H1 (cell line): ENCODE measurements around the gene DDX31. TPM values are rescaled to one million over a fixed set of nuclear protein-coding genes. Genes with fewer than 3 reads are reported as not detected.

Experiments used
- CTCF ChIA-PET: fragments of 300-600 bp; sonication (Branson Sonifier 250); formaldehyde crosslinking; loops from one replicate; lab custom pipeline; 2021; ENCODE audit not compliant: partially characterized antibody; lab: Charles Lee
- POLR2A ChIA-PET: fragments of 300-600 bp; sonication (Branson Sonifier 250); formaldehyde crosslinking; loops from one replicate; lab custom pipeline; 2021; ENCODE audit warnings: inconsistent platforms; ENCODE audit not compliant: partially characterized antibody; lab: Charles Lee
- DNase-seq, 2 experiments: peaks; one replicate each; pipeline versions ENCODE4 v3.0.0 to v3.0.0-alpha.2; 2010 to 2022; ENCODE audit warnings: low spot score in 2 of 2, low read depth in 1 of 2, mixed read lengths in 1 of 2
- FAIRE-seq: peaks from 2 replicates; lab custom pipeline; 2011; peaks lifted over from hg19 to GRCh38; lab: Jason Lieb, UNC
- H2AFZ ChIP-seq: 2 replicates; pipeline ENCODE4 v1.8.1; 2012; ENCODE audit warnings: low read length, inconsistent platforms
- H2AK5ac ChIP-seq: 2 replicates; pipeline ENCODE4 v1.6.1; 2013; ENCODE audit warnings: low read depth, low read length
- H2BK120ac ChIP-seq: replicated peaks from 2 replicates; pipeline ENCODE3; 2013; ENCODE audit warnings: low read depth, low read length, inconsistent platforms
- H2BK12ac ChIP-seq: 2 replicates; pipeline ENCODE4 v1.6.1; 2013; ENCODE audit warnings: low read depth, low read length
- H2BK15ac ChIP-seq: 2 replicates; pipeline ENCODE4 v1.6.1; 2013; ENCODE audit warnings: low read length
- H2BK20ac ChIP-seq: 2 replicates; pipeline ENCODE4 v1.6.1; 2013; ENCODE audit warnings: low read length
- H2BK5ac ChIP-seq: 2 replicates; pipeline ENCODE4 v1.6.1; 2013; ENCODE audit warnings: low read depth, low read length
- H3K14ac ChIP-seq: 2 replicates; pipeline ENCODE4 v1.6.1; 2013; ENCODE audit warnings: inconsistent platforms; ENCODE audit not compliant: insufficient read length
- H3K18ac ChIP-seq: 2 replicates; pipeline ENCODE4 v1.6.1; 2013; ENCODE audit warnings: low read length; ENCODE audit errors: extremely low read depth
- H3K23ac ChIP-seq: 2 replicates; pipeline ENCODE4 v1.6.1; 2013; ENCODE audit warnings: inconsistent platforms; ENCODE audit not compliant: insufficient read length
- H3K23me2 ChIP-seq: 2 replicates; pipeline ENCODE4 v1.6.1; 2013; ENCODE audit warnings: low read depth, low read length
- H3K27ac ChIP-seq: 2 replicates; pipeline ENCODE4 v1.6.1; 2011; ENCODE audit warnings: low read depth, low read length, inconsistent platforms
- H3K27me3 ChIP-seq, 4 experiments: replicated peaks in 1 of 4; 1 replicate in 1 of 4; 2 replicates in 3 of 4; pipeline versions ENCODE4 v1.6.1 to v1.8.1; 2011 to 2013; ENCODE audit warnings: low read length in 3 of 4, mild to moderate bottlenecking in 3 of 4, inconsistent platforms in 2 of 4, mixed read lengths in 2 of 4, moderate library complexity in 1 of 4; ENCODE audit not compliant: control insufficient read depth in 3 of 4, insufficient read depth in 3 of 4; ENCODE audit errors: extremely low read depth in 1 of 4
- H3K36me3 ChIP-seq, 4 experiments: 2 replicates each; pipeline versions ENCODE4 v1.6.1 to v1.8.1; 2011 to 2013; ENCODE audit warnings: mild to moderate bottlenecking in 4 of 4, low read length in 3 of 4, moderate library complexity in 2 of 4, control low read depth in 1 of 4, inconsistent platforms in 1 of 4; ENCODE audit not compliant: insufficient read depth in 4 of 4, control insufficient read depth in 2 of 4
- H3K4ac ChIP-seq: replicated peaks from 2 replicates; pipeline ENCODE3; 2013; ENCODE audit warnings: low read length, low read depth, mixed read lengths, inconsistent platforms; ENCODE audit not compliant: insufficient read length
- H3K4me1 ChIP-seq, 4 experiments: replicated peaks in 1 of 4; 1 replicate in 1 of 4; 2 replicates in 3 of 4; pipeline versions ENCODE4 v1.6.1 to v1.8.1; 2011 to 2013; ENCODE audit warnings: low read length in 3 of 4, inconsistent platforms in 2 of 4, mixed read lengths in 1 of 4; ENCODE audit not compliant: insufficient read depth in 4 of 4, control insufficient read depth in 3 of 4
- H3K4me2 ChIP-seq, 2 experiments: 2 replicates each; pipeline versions ENCODE4 v1.6.1 to v1.8.1; 2011 to 2013; ENCODE audit warnings: low read depth in 2 of 2, low read length in 2 of 2, control low read depth in 1 of 2, inconsistent platforms in 1 of 2, mild to moderate bottlenecking in 1 of 2; ENCODE audit not compliant: insufficient read depth in 1 of 2
- H3K4me3 ChIP-seq, 4 experiments: fragments of 200-600, 300-600 bp in 1 of 4; sonication (generic), shearing (Covaris generic), sonication (Bioruptor Twin) in 1 of 4; 2 replicates each; pipeline versions ENCODE4 v1.5.1 to v1.8.1; 2011 to 2016; ENCODE audit warnings: low read length in 4 of 4, low read depth in 3 of 4, control low read depth in 2 of 4, inconsistent platforms in 2 of 4, mild to moderate bottlenecking in 2 of 4, mixed read lengths in 1 of 4, moderate library complexity in 1 of 4; ENCODE audit not compliant: insufficient read depth in 2 of 4; ENCODE audit errors: extremely low read depth in 1 of 4
- H3K56ac ChIP-seq: replicated peaks from 2 replicates; pipeline ENCODE3; 2013; ENCODE audit warnings: low read depth, mild to moderate bottlenecking, mixed read lengths, low read length, inconsistent platforms; ENCODE audit not compliant: insufficient read length
- H3K79me1 ChIP-seq: 2 replicates; pipeline ENCODE4 v1.6.1; 2013; ENCODE audit warnings: low read depth, low read length, control low read depth
- H3K79me2 ChIP-seq, 2 experiments: 2 replicates each; pipeline versions ENCODE4 v1.6.1 to v1.8.1; 2012 to 2013; ENCODE audit warnings: low read length in 2 of 2, mild to moderate bottlenecking in 2 of 2, inconsistent platforms in 1 of 2; ENCODE audit not compliant: insufficient read depth in 2 of 2, control insufficient read depth in 1 of 2
- H3K9ac ChIP-seq, 4 experiments: replicated peaks in 1 of 4; 1 replicate in 1 of 4; 2 replicates in 3 of 4; pipeline versions ENCODE4 v1.6.1 to v1.8.1; 2011 to 2013; ENCODE audit warnings: low read depth in 3 of 4, low read length in 3 of 4, control low read depth in 2 of 4, mild to moderate bottlenecking in 2 of 4, moderate library complexity in 2 of 4, inconsistent platforms in 1 of 4; ENCODE audit errors: extremely low read depth in 1 of 4
- H3K9me3 ChIP-seq, 2 experiments: 2 replicates each; pipeline versions ENCODE4 v1.6.1 to v1.8.1; 2012 to 2013; ENCODE audit warnings: mild to moderate bottlenecking in 2 of 2, moderate library complexity in 2 of 2, control low read depth in 1 of 2, inconsistent platforms in 1 of 2, low read depth in 1 of 2, low read length in 1 of 2, mixed read lengths in 1 of 2; ENCODE audit not compliant: insufficient read depth in 2 of 2
- H4K20me1 ChIP-seq, 2 experiments: replicated peaks in 1 of 2; 2 replicates each; pipeline versions ENCODE3 to v1.8.1; 2011 to 2013; ENCODE audit warnings: inconsistent platforms in 2 of 2, low read length in 2 of 2, mild to moderate bottlenecking in 1 of 2; ENCODE audit not compliant: insufficient read depth in 2 of 2, control insufficient read depth in 1 of 2
- H4K5ac ChIP-seq: 2 replicates; pipeline ENCODE4 v1.6.1; 2013; ENCODE audit warnings: low read length, low read depth, mixed read lengths, inconsistent platforms; ENCODE audit not compliant: insufficient read length
- H4K8ac ChIP-seq: 2 replicates; pipeline ENCODE4 v1.8.0; 2013; ENCODE audit warnings: mild to moderate bottlenecking, moderate library complexity, low read length, inconsistent platforms; ENCODE audit not compliant: insufficient read depth; ENCODE audit errors: extremely low read depth
- H4K91ac ChIP-seq: replicated peaks from 2 replicates; pipeline ENCODE3; 2013; ENCODE audit warnings: low read length, mixed read lengths, inconsistent platforms; ENCODE audit not compliant: insufficient read length
- WGBS, 2 experiments: shearing (Covaris generic) in 1 of 2; methylation state at CpG; one replicate each; pipeline versions ENCODE4 v1.1.6 to v1.1.7; 2013 to 2015; ENCODE audit warnings: low lambda C conversion rate in 2 of 2, mixed read lengths in 2 of 2, inconsistent platforms in 1 of 2, low coverage in 1 of 2, missing lambda C conversion rate in 1 of 2; ENCODE audit not compliant: insufficient replicate concordance in 2 of 2, insufficient coverage in 1 of 2, insufficient read length in 1 of 2; ENCODE audit errors: extremely low coverage in 1 of 2, missing lambda C conversion rate in 1 of 2; 5-methylcytosine and 5-hydroxymethylcytosine counted together
- polyA plus RNA-seq, 7 experiments: library from polyadenylated mRNA; depleted of rRNA in 3 of 7; stranded (reverse) in 5 of 7; unstranded in 2 of 7; fragments of >200 nt in 5 of 7; fragments of 200-250 nt in 2 of 7; gene quantifications; 1 replicate in 5 of 7; 2 replicates in 1 of 7; 4 replicates in 1 of 7; pipeline versions ENCODE4 v1.2.1 to v1.2.3, GENCODE V29; 2011 to 2013; ENCODE audit warnings: missing spikeins in 2 of 7, mixed read lengths in 2 of 7
- total RNA-seq: library from RNA; stranded (reverse); fragmentation: NEBNext Ultra II Directional; extraction: Animal tissue kit (Norgen Biotek cat#: 25700); gene quantifications from 2 replicates; pipeline ENCODE4 v1.2.1, GENCODE V29; 2021

Gene DDX31
- total and polyA plus RNA-seq, 2 of the 8 experiments (the other 6 are each of a cell fraction or from before 2014, with no cell fraction given) = 9.5 to 23.7 TPM

- Histone ChIP-seq H2BK12ac (no peak overlapping the region), H3K4ac (peak overlapping the region; percentile 1), H3K4me1 (peaks cover 0 to 4% (median 4%) of the 10 kb centered on the region in 4 experiments; a peak in 4 of 7 replicates), H3K79me2 (no peaks in the 10 kb centered on the region), H3K23ac (no peak overlapping the region), H4K91ac (no peak overlapping the region), H4K20me1 (no peaks in the 10 kb centered on the region), H2BK120ac (no peak overlapping the region), H3K9me3 (no peaks in the 10 kb centered on the region), H3K4me3 (no peak overlapping the region), H2BK15ac (no peak overlapping the region), H3K14ac (no peak overlapping the region), H3K36me3 (no peaks in the 10 kb centered on the region), H4K5ac (no peak overlapping the region), H2BK20ac (no peak overlapping the region), H2AFZ (no peak overlapping the region), H2BK5ac (no peak overlapping the region), H3K56ac (no peak overlapping the region), H3K27ac (no peak overlapping the region), H3K23me2 (peaks cover 4% of the 10 kb centered on the region; the same call in 1 of the 2 replicates), H4K8ac (peak overlapping the region; percentile 51; the same call in 1 of the 2 replicates), H3K4me2 (no peak overlapping the region), H2AK5ac (no peak overlapping the region), H3K79me1 (no peaks in the 10 kb centered on the region), H3K9ac (no peak overlapping the region), H3K27me3 (no peaks in the 10 kb centered on the region; a peak in 1 of 7 replicates), H3K18ac (no peak overlapping the region)
- FAIRE-seq (no peak), DNase-seq (no peak)
- 85% methylated on average over 20 of the region's 21 CpGs; no CpG with 5 or more reads in 1 of the 2 experiments for WGBS, 2 experiments
- CTCF ChIA-PET = interaction anchor here (0.6 to 5.7 kb wide), 14 partner anchors 9 to 136 kb away, joined by 3 to 66 read pairs (median 4); no protein-coding TSS in a partner anchor
- POLR2A ChIA-PET = no interaction called here
These were observed 121.6 kb downstream of the DDX31 start for GRCh38 chr9:132547976-132548730.
